RWPE1 (cell line): ENCODE measurements around the gene IL17REL.

Experiments used
- CTCF ChIA-PET: fragments of 350-600 bp; sonication (Branson Sonifier 250); formaldehyde crosslinking; extraction: SDS; loops from one replicate; lab custom pipeline; 2021; lab: Yijun Ruan, JAX
- POLR2A ChIA-PET: fragments of 400-600 bp; formaldehyde crosslinking; extraction: SDS; loops from one replicate; lab custom pipeline; 2020; ENCODE audit warnings: antibody characterized with exemption; ENCODE audit not compliant: low non-redundant PET; lab: Yijun Ruan, JAX
- DNase-seq: peaks from one replicate; pipeline ENCODE4 v3.0.0; 2012; ENCODE audit warnings: low spot score
- H3K27ac ChIP-seq: fragments of 450-650 bp; 2 replicates; pipeline ENCODE4 v1.5.1; 2017
- CTCF ChIP-seq: fragments of 450-650 bp; conservative IDR thresholded peaks from 2 replicates; pipeline ENCODE4 v1.5.1; 2017; ENCODE audit warnings: low read depth, mild to moderate bottlenecking

The IL17REL gene

GRCh38 chr22:50051930-50052329 lies 39.4 kb upstream of the IL17REL start:
- ChIA-PET POLR2A (no interaction called here), CTCF (no interaction called here)
- H3K27ac ChIP-seq, result no peak overlapping the region
- DNase-seq, result no peak
- no peak for TF ChIP-seq CTCF

- DNase-seq, result no peak
- POLR2A ChIA-PET, result no interaction called here
- TF ChIP-seq CTCF, result no peak
- CTCF ChIA-PET, result no interaction called here
- H3K27ac ChIP-seq, result no peak overlapping the region
These were observed 37.0 kb upstream of the IL17REL start for GRCh38 chr22:50049299-50050195.

- no peak overlapping the region for H3K27ac ChIP-seq
- CTCF ChIA-PET, result no interaction called here
- TF ChIP-seq CTCF, result no peak
- POLR2A ChIA-PET, result no interaction called here
- DNase-seq, result no peak
These were observed 36.3 kb upstream of the IL17REL start for GRCh38 chr22:50048836-50049235.

GRCh38 chr22:50048061-50048765 lies 35.6 kb upstream of the IL17REL start:
- no peak for TF ChIP-seq CTCF
- no peak for DNase-seq
- ChIA-PET CTCF (interaction anchor here (0.6 kb wide), 1 partner anchor 18 kb away, joined by 4 read pairs; no protein-coding TSS in a partner anchor), POLR2A (no interaction called here)
- H3K27ac ChIP-seq, result no peak overlapping the region

GRCh38 chr22:50047346-50047745 lies 34.8 kb upstream of the IL17REL start:
- TF ChIP-seq CTCF, result no peak
- CTCF ChIA-PET, result interaction anchor here (0.6 kb wide), 1 partner anchor 18 kb away, joined by 4 read pairs; no protein-coding TSS in a partner anchor
- POLR2A ChIA-PET, result no interaction called here
- no peak for DNase-seq
- H3K27ac ChIP-seq, result no peak overlapping the region

- no peak overlapping the region for H3K27ac ChIP-seq
- ChIA-PET POLR2A (no interaction called here), CTCF (no interaction called here)
- DNase-seq, result no peak
- TF ChIP-seq CTCF, result no peak
These were observed 34.1 kb upstream of the IL17REL start for GRCh38 chr22:50046481-50047245.
